Right ventricle myocardium superior (tissue), 1 donor: ENCODE results near the gene TWNK. TPM values are rescaled to one million over a fixed set of nuclear protein-coding genes. Genes with fewer than 3 reads are reported as not detected.

Source experiments
- ATAC-seq: fragments of 200-7000 bp; cut with Tn5 transposase; one replicate; pipeline ENCODE4 v1.9.1; 2020; ENCODE audit warnings: mild to moderate bottlenecking; ENCODE audit not compliant: poor library complexity
- DNase-seq: peaks from one replicate; pipeline ENCODE4 v3.0.0-alpha.2; 2020
- intact Hi-C: fragments of 100-400 bp; cut with DNase I; formaldehyde crosslinking; loops from one replicate; pipeline ENCODE4 v1.11.2; 2022
- total RNA-seq: library from RNA; stranded (reverse); fragmentation: NEBNext Ultra II Directional; extraction: Animal tissue kit (Norgen Biotek cat#: 25700); gene quantifications from one replicate; pipeline ENCODE4 v1.2.1, GENCODE V29; 2021
- donor health status: DM: no; HTN: yes; CAD: no; lungs with severe emphysema.

Gene TWNK
- total RNA-seq, 1 donor from 2014 or later = 6.4 TPM

DNA sequence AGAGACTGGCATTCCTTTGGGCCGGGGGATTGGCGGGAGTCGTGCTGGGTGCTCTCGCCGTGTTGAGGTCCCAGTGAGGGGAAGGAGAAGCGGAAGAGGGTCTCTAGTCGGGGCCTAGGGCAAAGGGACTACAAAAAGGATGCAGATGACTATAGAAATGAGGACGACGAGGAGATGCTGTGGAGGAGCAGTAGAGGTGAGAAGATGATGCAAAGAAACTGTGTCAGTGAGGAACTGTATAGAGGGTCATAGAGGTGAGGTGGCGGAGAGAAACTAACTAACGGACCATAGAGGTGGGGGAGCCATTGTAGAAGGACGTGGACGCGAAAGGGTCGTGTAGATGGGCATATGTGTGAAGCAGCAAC is 324 bp downstream of the TWNK start:
- DNase-seq = no peak
- intact Hi-C loops = no loop called here
- no peak for ATAC-seq

DNA sequence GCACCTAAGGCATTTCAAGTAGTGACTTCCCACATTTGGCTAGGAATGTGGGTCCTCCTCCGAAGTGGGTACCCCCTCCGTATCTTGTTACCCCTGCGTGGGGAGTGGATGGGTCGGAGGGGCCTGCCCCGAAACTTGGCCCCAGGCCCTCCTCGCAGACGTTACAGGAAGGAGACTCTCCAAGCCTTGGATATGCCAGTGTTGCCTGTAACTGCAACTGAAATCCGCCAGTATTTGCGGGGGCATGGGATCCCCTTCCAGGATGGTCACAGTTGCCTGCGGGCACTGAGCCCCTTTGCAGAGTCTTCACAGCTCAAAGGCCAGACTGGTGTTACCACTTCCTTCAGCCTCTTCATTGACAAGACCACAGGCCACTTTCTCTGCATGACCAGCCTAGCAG is 823 bp downstream of the TWNK start:
- DNase-seq (no peak), ATAC-seq (no peak)
- intact Hi-C loops = no loop called here

DNA sequence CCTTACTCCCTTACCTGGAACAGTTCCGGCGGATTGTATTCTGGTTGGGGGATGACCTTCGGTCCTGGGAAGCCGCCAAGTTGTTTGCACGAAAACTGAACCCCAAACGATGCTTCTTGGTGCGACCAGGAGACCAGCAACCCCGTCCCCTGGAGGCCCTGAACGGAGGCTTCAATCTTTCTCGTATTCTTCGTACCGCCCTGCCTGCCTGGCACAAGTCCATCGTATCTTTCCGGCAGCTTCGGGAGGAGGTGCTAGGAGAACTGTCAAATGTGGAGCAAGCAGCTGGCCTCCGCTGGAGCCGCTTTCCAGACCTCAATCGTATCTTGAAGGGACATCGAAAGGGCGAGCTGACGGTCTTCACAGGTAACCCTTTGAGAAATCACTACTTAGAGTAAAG is 1.7 kb downstream of the TWNK start:
- intact Hi-C loops = no loop called here

DNA sequence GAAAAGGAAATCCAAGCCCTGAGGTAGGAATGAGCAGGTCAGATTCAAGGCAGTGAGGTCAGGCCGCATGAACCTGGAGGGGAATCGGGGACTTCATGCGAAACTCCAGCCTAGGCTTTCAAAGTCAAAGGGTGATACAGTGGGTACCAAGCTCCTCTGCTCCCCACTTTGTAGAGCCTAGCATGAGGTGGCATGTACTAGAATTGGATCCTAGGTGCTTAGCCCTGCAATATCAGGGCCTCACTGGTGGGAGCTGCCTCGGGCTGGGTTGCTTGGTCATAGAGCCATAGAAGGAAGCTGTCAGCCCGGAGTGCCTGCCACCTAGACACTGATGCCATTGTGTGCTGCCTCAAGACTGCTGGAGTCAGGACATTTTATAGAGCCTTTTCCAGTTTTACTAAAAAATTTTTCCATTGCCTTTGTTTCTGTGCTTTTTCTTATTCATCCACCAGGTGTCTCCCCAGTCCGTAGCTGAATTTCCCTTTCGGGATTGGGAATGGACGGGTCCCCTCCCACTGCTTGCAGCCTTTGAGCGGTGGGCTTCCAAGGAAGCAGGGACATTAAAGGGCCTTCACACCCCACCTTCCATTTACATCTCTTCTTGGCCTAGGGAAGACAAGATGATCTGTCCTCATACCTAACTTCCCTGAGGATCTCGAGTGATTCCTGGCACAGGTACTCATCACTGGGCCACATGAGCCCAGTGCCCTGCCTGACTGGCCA is 6.8 kb downstream of the TWNK start:
- ATAC-seq (no peak), DNase-seq (no peak)
- intact Hi-C loops = no loop called here

More for the DNA sequence above, 1.7 kb downstream of the TWNK start:
- ATAC-seq (no peak), DNase-seq (no peak)

DNA sequence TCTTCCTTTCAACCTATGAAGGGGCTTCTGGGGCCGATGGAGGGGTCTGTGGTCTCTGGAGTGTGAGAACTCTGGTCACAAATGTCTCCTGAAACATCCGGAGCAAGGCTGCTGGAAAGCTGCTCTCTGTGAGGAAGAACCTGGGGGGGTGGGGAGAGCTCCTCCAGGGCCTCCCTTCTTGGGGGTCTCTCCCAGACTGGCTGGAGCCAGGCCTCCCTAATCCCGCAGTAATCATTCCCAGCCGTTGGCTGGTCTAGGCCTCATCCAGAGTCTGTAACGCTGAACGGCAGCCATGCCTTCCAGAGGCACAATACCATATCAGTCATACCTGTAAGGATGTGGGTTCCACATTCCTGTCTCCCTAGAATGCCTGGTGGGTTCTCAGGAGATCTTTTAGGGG is 7.8 kb downstream of the TWNK start:
- no peak for DNase-seq
- ATAC-seq = no peak
- intact Hi-C loops = no loop called here

DNA sequence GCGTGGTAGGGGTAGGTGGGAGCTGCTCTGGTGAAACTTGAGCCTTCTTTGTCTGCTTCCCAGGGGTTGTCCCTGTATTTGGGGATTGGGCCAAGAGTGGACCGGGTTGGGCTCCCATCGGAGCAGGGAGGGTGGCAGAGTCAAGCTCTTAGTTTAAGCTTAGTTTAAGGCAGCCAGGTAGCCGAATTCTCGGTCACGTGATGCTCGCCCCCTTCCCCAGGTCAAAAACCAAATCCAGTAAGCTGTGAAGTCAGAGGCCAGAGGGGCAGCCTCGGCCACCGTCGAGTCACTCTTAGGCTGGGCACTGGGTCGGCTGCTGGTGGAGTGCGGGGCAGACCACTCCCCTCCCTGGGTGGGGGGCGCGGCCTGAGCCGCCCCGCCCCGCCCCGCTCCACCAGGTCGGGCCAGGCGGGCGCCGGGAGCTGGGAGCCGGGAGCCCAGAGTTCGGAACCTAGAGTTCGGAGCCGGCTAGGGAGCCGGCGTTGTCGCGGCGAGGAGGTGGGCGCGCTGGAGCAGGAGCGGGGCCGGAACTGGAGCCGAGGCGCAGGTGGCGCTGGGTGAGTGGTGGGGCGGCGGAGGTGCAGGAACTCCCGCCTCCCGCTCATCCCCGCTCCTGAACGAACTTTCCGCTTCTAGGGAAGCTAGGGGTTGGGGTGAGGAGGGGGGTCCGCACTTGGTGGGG is 9.5 kb downstream of the TWNK start:
- ATAC-seq (peak; percentile 0), DNase-seq (no peak)
- intact Hi-C loops = no loop called here

DNA sequence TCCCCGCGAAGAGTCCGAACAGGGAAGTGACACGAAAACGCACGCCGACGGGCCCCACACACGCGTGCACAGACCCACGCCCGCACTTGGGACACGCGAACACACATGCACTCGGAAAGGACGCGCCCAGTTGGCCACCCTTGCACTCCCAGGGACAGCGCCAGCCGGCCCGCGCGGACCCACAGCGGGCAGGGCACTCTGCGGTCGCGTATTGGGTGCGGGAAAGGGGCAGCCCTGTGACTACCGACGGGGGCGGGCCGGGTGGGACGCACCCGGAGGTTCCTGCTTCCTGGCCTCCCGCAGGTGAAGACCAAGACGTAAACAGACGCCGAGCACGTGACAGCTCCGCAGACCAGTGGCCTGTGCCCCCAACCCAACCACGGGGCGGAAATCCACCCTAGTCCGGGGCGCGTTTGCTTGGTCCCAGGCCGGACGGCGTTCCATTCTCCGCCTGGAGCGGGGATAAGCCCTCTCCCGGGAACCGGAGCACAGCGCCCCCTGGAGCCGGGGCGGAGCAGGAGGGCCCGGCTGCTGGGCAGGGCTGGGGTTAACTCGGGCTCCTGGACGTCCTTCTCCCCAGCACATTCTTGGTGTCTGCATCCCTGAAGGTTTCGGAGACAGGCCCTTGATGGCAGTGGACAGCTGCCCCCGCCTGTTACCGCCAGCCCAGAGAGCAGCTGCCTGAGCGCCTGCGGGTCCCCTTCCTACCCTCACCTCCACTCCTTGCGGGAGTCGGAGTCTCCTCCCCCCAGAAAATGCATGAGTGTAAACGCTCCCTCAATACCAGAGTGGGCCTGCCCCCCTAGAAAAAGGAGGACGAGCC is 10.2 kb downstream of the TWNK start:
- peak; percentile 55 for ATAC-seq
- DNase-seq = peak; percentile 87
- intact Hi-C loops = loop anchor here (2.0 kb wide), 1 partner anchor 15 kb away; no protein-coding TSS in a partner anchor

DNA sequence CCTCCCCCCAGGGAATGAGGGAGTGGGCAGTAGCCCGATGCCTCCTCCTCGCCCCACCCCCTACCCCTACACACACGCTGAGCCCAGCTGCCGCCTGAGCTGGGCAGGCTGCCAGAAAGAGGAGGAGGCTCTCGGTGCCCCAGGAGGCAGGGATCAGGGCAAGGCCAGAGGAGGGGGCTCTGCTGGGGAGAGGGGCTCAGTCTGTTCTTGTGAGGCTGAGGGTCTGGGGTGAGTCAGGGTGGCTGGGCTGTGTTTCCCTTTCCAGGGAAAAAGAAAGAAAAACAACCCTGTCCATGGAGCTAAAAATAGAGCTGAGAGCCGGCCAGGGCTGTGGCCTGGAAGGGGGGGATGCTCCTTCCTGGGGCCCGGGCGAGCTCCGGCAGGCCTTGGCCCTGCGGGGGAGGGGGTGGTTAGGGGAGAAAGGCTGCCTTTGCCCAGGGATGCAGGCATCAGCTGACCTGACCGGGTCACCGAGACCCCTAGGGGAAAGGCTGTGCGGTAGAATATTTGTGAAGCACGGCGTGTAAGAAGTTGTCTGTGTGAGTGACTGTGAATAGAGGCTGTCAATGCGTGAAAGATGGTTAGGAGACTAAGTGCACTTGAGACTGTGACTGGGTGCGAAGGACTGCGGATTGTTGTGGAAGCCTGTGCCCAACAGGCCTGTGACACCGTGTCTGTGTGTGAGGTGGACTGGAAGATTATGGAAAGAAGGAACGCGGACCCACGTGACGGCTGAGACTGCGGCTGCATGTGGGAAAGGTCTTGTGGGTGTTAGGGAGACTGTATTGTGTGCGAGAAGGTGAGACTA is 11.0 kb downstream of the TWNK start:
- ATAC-seq (peak; percentile 67), DNase-seq (peak; percentile 89)
- intact Hi-C loops = loop anchor here (2.0 kb wide), 1 partner anchor 14 kb away; no protein-coding TSS in a partner anchor

DNA sequence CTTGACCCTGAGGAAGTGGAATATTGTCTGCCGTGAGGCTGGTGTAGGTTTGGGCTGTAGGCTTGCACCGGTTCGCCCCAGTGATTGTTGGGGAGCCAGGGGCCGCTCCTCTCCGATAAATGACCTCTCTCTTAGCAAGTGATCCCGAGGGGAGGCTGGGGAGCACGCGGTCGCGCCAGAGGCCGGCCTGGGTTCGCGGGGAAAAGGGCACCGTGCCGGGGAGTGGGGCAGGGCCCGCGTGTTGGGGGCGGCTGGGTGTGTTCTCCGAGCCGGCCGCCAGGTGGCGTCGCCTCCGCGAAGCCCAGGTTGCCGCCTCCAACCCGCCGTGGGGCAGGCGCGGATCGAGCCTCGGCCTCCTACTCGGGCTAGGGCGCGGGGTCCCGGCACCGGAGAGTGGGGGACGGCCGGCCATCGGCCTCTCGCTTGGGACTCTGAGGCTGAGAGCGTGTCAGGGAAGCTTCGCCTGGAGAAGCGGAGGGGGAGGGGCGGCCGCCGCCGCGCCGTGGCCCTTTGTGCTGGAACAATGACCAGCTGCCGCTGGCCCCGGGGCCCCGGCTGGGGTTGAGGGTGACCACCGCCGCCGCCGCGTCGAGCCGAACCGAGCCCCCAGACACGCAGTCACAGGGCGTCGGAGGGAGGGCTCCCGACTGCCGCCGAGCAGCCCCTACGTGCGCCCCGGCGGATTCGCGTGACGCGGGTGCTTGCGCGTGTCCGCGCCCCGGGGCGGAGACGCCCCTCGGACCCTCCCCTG is 11.8 kb downstream of the TWNK start:
- peak; percentile 91 for DNase-seq
- peak; percentile 81 for ATAC-seq
- intact Hi-C loops = loop anchor here (2.0 kb wide), 1 partner anchor 14 kb away; no protein-coding TSS in a partner anchor

DNA sequence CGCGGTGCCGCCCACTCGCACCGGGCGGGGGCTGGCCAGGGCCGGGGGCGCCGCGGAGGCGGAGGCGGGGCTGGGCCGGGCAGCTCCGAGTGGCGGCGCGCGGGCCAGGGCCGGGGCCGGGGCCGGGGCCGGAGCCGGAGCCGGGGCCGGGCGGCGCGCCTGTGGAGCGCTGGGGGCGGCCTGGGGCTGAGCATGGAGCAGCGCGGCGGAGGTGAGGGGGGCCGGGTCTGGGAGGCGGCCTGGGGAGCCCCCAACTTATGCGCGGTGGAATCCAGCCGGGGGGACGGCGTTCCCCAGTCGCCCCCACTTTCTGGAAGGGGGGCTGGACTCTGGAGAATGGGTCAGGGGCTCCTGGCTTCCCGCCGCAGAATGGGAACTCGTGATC is 12.4 kb downstream of the TWNK start, which contains the start of gene LZTS2:
Gene LZTS2, plus strand, starts transcription at position 67 of the 385 bp plus-strand sequence. CDS start 2,731 bp downstream, outside the sequence.
- DNase-seq (no peak), ATAC-seq (no peak)
- intact Hi-C loops = loop anchor here (2.0 kb wide), 1 partner anchor 13 kb away; no protein-coding TSS in a partner anchor

DNA sequence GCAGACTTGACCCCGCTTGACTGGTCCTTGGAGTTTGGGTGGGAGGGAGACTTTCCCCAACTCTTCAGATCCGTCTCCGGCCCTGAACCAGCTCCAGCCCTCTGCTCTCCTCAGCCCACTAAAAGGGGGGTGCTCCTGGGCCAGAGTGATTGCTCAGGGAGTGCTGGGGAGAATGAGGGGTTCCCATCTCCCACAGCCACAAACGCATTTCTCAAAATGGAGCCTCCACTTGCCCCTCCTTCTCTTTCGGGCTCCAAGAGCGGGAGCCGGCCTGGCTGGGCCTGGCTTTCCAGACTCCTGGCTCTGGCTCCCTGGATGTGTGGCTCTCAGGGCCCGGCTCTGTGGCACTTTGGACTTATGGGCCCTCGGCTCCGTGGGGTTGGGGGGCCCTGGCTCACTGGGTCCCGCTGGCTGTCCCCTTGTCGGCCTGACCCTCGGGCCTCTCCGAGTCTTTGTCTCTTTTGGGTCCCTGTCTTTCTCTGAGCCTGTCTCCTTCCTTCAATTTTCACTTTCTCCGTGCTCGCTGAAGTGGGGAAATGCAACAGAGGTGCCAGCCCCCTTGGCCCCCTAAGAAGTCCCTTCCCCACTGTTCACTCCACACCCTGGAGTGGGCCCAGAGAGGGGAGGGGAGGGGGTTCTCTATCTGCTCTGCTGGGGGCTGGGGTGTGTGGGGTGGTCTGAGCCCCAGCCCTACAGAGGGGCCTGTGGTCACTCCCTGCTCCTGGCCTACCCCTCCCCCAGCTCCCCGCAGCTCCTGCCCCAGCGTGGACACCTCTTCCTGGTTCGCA is 13.0 kb downstream of the TWNK start:
- no peak for ATAC-seq
- intact Hi-C loops = no loop called here
- DNase-seq = peak; percentile 53

DNA sequence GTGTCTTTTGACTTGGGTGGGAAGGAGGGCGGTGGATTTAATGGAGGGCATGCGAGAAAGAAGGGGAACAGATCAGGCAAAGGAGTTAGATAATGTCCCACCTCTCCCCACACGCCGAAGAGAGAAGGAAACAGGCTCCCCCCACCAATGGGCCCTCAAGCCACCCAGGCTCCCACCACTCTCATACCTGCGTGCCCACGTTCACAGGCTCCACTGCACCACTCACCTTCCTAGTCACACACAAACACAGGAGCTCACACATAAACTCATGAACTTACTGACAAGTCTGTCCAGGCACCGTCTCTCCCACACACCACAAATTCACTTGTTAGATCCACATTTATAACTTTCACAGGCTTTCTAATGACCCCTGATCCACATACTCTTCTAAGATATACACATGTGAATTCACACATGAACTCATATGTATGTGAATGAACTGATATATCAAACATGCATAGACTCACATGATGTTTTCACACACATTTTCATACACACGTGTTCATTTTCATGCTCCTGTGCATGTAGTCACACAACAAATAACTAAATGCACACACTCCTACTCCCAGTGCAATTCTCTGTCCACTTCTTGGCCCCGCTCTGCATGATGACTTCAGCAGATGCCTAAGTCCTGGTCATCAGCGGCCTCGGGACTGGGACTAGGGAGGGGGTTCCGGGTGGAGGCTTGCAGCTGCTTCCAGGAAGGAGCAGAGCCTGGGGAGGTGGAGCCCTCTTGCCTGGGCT is 13.7 kb downstream of the TWNK start:
- ATAC-seq = peak; percentile 12
- intact Hi-C loops = no loop called here

DNA sequence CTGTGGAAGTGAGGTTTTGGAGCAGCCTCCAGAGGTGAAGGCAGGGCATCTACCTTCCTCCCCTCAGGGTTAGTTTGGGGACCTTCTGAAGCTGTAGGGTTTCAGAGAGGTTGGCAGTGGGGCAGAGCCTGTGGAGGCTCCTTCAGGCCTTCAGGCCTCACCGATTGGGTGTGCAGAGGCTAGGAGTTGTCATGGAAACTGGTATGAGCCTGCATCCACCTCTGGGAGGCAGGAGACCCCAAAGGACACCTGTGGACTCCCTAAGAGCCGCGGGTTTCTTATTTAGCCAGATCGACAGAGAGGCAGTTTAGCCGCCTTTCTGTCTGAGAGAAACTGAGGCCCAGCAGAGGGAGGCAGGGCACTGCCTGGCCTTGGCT is 14.3 kb downstream of the TWNK start:
- ATAC-seq = no peak
- intact Hi-C loops = no loop called here
- no peak for DNase-seq

More for the DNA sequence above, 13.7 kb downstream of the TWNK start:
- DNase-seq = peak; percentile 93

DNA sequence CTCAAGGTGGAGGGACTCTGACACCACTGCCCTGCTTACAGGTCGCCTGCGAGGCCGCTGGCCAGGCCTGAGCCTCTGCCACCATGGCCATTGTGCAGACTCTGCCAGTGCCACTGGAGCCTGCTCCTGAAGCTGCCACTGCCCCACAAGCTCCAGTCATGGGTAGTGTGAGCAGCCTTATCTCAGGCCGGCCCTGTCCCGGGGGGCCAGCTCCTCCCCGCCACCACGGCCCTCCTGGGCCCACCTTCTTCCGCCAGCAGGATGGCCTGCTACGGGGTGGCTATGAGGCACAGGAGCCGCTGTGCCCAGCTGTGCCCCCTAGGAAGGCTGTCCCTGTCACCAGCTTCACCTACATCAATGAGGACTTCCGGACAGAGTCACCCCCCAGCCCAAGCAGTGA is 15.1 kb downstream of the TWNK start:
- intact Hi-C loops = no loop called here
- no peak for DNase-seq
- ATAC-seq = no peak

DNA sequence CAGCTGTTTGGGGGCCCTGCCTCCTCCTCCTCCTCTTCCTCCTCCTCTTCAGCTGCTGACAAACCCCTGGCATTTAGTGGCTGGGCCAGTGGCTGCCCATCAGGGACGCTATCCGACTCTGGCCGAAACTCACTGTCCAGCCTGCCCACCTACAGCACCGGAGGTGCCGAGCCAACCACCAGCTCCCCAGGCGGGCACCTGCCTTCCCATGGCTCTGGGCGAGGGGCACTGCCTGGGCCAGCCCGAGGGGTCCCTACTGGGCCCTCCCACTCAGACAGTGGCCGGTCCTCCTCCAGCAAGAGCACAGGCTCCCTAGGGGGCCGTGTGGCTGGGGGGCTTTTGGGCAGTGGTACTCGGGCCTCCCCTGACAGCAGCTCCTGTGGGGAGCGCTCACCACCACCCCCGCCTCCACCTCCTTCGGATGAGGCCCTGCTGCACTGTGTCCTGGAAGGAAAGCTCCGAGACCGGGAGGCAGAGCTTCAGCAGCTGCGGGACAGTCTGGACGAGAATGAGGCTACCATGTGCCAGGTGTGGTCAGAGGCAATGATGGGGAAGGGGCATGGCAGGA is 16.4 kb downstream of the TWNK start:
- ATAC-seq (no peak), DNase-seq (no peak)

DNA sequence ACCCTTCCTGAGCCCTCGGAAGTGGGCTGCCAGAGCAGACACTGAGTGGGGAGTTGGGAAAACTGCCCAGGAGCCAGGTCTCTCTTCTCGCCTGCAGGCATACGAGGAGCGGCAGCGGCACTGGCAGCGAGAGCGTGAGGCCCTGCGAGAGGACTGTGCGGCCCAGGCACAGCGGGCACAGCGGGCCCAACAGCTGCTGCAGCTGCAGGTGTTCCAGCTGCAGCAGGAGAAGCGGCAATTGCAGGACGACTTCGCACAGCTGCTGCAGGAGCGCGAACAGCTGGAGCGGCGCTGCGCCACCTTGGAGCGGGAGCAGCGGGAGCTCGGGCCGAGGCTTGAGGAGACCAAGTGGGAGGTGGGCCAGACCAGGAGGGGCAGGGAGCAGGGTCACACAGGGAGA is 18.0 kb downstream of the TWNK start:
- intact Hi-C loops = no loop called here
- no peak for ATAC-seq
- no peak for DNase-seq

More for the DNA sequence above, 16.4 kb downstream of the TWNK start:
- intact Hi-C loops = no loop called here
